Thymus (tissue), 11 donors: ENCODE data around the gene EMC10. TPM values are rescaled to one million over a fixed set of nuclear protein-coding genes. Genes with fewer than 3 reads are reported as not detected.
A peak's percentile ranks its signal among the peaks of the same experiment; 100 is the strongest.

ENCODE experiments used
- DNase-seq, 9 donors: peaks; one replicate each; pipeline ENCODE4 v3.0.0-alpha.2; 2013; ENCODE audit warnings: low spot score in 9 of 9, low read depth in 6 of 9, missing footprints in 1 of 9
- H3K27ac ChIP-seq, 2 donors: one replicate each; pipeline ENCODE4 v1.5.1; 2013; ENCODE audit warnings: control low read depth in 1 of 2, low read depth in 1 of 2, low read length in 1 of 2, mild to moderate bottlenecking in 1 of 2, moderate library complexity in 1 of 2
- H3K27me3 ChIP-seq, 2 donors: one replicate each; pipeline ENCODE4 v1.5.1; 2013; ENCODE audit warnings: low read length in 1 of 2; ENCODE audit not compliant: control insufficient read depth in 2 of 2, insufficient read depth in 1 of 2
- H3K36me3 ChIP-seq, 2 donors: one replicate each; pipeline ENCODE4 v1.5.1; 2013; ENCODE audit warnings: low read length in 1 of 2, mild to moderate bottlenecking in 1 of 2, moderate library complexity in 1 of 2; ENCODE audit not compliant: control insufficient read depth in 2 of 2, insufficient read depth in 2 of 2
- H3K4me1 ChIP-seq, 2 donors: one replicate each; pipeline ENCODE4 v1.5.1; 2013; ENCODE audit warnings: low read length in 2 of 2; ENCODE audit not compliant: control insufficient read depth in 2 of 2, insufficient read depth in 2 of 2
- H3K4me3 ChIP-seq, 2 donors: one replicate each; pipeline ENCODE4 v1.5.1; 2013; ENCODE audit warnings: low read length in 2 of 2, control low read depth in 1 of 2, mild to moderate bottlenecking in 1 of 2
- H3K9me3 ChIP-seq, 2 donors: one replicate each; pipeline ENCODE4 v1.5.1; 2013; ENCODE audit warnings: low read length in 1 of 2, mild to moderate bottlenecking in 1 of 2; ENCODE audit not compliant: control insufficient read depth in 2 of 2, insufficient read depth in 1 of 2
- WGBS: extraction: QIAGEN DNeasy Blood & Tissue Kit; methylation state at CpG from one replicate; pipeline ENCODE4 v1.1.7; 2013; 5-methylcytosine and 5-hydroxymethylcytosine counted together
- polyA plus RNA-seq: library from polyadenylated mRNA; stranded (reverse); fragments of 200-250 nt; gene quantifications from one replicate; pipeline ENCODE4 v1.2.3, GENCODE V29; 2013
- total RNA-seq: library from RNA; stranded (reverse); fragments of 120-200 nt; gene quantifications from one replicate; pipeline ENCODE4 v1.2.4, GENCODE V29; 2013
- donor health status: healthy.

EMC10 gene
- total and polyA plus RNA-seq, 2 donors: 49.9 to 62.6 TPM

DNA sequence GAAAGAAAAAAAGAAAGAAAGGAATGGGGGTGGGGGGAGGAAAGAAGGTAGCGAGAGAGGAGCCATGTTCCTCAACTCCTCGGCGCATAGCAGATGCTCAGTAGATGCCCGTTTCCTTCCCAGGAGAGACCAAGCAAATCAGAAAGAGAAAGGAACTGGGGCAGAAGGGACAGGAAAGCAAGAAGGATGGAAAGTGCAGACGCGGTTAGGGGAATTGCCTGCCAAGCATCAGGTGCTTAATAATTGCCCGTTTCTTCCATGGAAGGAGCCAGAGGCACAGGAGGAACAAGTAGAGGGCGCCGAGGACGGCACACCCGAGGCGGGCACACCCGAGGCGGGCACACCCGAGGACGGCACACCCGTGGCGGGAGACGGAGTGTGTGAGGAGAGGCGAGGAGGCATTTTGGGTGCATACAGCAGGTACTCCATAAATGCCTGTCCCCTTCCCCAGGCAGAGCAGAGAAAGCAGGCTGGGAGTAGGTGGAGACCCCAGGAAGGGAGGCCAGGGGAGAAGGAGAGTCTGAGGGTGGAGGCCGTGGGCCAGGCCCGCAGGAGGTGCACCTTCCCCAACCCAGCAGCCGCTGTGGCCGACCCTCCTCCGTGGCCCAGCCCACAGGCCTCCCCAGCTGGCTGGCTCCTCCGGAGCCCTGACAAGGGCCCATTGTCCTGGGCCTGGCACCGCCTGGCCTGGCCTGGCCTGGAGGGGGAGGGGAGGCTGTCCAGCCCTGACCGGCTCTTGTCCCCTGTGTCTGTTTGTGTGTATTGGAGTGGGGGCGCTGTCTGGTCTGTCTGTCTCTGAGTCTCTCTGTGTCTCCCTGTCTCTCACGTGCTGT, 20.1 kb downstream of the EMC10 start:
- Histone ChIP-seq H3K36me3 (no peaks in the 10 kb centered on the region), H3K4me3 (no peak overlapping the region), H3K4me1 (no peaks in the 10 kb centered on the region), H3K27ac (no peak overlapping the region), H3K9me3 (no peaks in the 10 kb centered on the region), H3K27me3 (peaks cover 0 to 49% of the 10 kb centered on the region in 2 donors)
- no peak for DNase-seq
- 93% methylated on average over 30 of the region's 30 CpGs for WGBS

DNA sequence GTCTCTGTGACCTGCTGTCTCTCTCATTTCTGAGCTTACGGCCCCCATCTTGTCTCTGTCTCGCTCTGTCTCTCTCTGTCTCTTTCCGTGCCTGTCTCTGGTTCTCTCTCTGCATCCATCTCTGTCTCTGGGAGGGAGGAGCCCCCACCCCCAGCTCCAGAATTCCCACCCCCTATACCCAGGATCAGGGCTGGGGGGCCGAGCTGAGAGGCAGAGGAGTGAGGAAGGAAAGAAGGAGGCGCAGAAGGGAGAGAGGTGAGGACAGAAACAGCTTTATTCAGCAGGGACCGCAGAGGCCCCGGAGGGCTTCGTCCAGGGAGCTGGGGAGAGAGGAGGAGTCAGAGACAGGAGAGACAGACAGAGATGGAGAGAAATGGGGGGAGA, 20.7 kb downstream of the EMC10 start:
- Histone ChIP-seq H3K4me1 (no peaks in the 10 kb centered on the region), H3K27ac (no peak overlapping the region), H3K36me3 (no peaks in the 10 kb centered on the region), H3K27me3 (peaks cover 0 to 44% of the 10 kb centered on the region in 2 donors), H3K4me3 (no peak overlapping the region), H3K9me3 (no peaks in the 10 kb centered on the region)
- 94% methylated on average over 8 of the region's 8 CpGs for WGBS
- DNase-seq: no peak

DNA sequence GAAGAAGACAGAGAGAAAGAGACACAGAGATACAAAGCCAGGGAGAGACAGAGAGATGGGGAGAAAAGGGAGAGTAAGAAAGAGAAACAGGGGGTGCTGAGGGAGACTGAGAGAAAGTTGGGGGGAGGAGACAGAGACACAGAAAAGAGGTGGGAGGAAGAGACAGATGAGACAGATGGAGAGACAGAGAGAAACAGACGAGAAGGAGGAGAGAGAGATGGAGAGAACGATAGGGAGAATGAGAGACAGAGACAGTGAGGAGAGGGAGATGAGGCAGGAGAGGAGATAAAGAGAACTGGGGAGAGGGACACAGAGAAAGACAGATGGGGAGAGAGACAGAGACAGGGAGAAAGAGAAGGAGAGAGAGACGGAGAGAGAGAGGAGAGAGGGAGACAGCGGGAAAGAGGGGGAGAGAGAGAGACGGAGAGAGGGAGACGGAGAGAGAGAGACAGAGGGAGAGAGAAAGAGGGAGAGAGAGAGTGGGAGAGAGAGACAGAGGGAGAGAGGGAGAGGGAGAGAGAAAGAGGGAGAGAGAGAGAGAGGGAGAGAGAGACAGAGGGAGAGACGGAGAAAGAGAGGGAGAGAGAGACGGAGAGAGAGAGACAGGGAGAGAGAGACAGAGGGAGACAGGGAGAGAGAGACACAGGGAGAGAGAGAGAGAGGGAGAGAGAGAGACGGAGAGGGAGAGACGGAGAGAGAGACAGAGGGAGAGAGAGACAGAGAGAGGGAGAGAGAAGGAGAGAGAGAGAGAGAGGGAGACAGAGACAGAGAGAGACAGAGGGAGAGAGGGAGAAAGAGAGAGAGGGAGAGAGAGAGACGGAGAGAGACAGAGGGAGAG, 22.1 kb downstream of the EMC10 start:
- H3K9me3 ChIP-seq: no peaks in the 10 kb centered on the region
- no peak overlapping the region for H3K27ac ChIP-seq
- WGBS: 90% methylated on average over 11 of the region's 11 CpGs
- DNase-seq: no peak
- no peaks in the 10 kb centered on the region for H3K36me3 ChIP-seq
- no peak overlapping the region for H3K4me3 ChIP-seq
- H3K27me3 ChIP-seq: peaks cover 0 to 34% of the 10 kb centered on the region in 2 donors
- H3K4me1 ChIP-seq: no peaks in the 10 kb centered on the region

DNA sequence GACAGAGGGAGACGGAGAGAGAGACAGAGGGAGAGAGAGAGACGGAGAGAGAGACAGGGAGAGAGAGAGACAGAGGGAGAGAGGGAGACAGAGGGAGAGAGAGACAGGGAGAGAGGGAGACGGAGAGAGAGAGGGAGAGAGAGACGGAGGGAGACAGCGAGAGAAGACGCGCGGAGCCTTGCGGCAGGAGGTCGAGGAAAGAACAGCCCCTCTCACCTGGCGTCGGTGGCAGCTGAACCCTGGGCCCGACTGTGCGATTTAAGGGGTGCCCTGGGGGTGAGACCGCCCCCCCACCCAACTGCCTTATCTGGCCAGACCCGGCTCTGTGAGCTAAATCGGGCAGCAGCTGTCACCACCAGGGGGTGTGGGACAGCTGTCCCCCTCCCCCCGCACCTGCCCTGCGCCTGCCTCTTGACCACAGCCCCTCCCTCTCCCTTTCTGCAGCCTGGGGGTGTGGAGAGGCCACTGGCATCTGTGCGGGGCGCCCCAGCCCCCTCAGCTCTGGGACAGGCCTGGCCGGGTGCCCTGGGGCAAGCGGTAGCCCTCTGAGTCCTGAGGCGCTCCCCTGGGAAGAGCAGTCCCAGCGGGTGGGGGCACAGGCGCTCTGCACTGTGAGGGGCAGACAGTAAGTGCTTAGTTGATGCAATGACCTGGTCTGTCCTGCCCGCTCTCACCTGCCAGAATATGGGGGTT, 23.9 kb downstream of the EMC10 start:
- no peaks in the 10 kb centered on the region for H3K9me3 ChIP-seq
- no peaks in the 10 kb centered on the region for H3K4me1 ChIP-seq
- H3K36me3 ChIP-seq: no peaks in the 10 kb centered on the region
- DNase-seq: peak in 1 of 9 donors; percentile 11
- 90% methylated on average over 27 of the region's 27 CpGs for WGBS
- no peak overlapping the region for H3K4me3 ChIP-seq
- H3K27ac ChIP-seq: no peak overlapping the region
- peaks cover 0 to 33% of the 10 kb centered on the region in 2 donors for H3K27me3 ChIP-seq

DNA sequence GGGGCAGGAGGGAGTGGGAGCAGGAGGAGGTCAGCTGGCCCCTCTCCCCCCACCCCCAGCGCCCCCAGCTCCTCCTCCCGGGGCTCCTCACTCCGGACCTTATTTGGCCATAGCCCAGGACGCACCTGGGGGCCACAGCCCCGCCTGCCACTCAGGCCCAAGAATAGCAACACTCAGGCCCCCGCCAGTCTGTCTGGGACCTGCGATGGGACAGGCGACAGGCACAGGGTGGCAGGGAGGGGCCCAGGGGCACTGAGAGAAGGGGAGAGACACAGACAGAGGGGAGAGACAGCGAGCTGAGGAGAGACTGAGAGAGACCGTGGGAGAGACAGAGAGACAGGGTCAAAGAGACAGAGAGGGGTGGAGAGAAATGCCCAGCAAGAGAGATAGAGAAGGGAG, 24.4 kb downstream of the EMC10 start:
- H3K4me1 ChIP-seq: no peaks in the 10 kb centered on the region
- no peak for DNase-seq
- H3K27ac ChIP-seq: no peak overlapping the region
- peaks cover 0 to 33% of the 10 kb centered on the region in 2 donors for H3K27me3 ChIP-seq
- H3K36me3 ChIP-seq: no peaks in the 10 kb centered on the region
- no peak overlapping the region for H3K4me3 ChIP-seq
- 84% methylated on average over 10 of the region's 10 CpGs for WGBS
- H3K9me3 ChIP-seq: no peaks in the 10 kb centered on the region

DNA sequence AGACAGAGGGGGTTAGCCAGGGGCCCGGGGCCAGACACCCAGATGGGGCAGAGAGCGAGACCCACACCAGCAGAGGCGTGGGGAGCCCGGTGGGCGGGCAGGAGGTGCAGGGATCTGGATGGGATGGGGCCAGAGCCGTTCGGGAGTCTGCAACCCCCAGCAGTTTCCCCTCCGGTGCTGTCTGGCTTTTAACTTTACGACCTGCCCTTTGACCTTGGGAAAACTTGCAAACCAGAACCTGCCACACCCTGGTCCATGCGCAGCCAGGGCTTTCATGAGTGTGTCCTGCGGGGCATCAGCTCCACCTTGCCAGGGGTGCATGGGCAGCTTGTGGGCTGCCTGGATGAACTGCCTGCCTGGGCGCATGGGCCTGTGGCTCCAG, 24.9 kb downstream of the EMC10 start:
- Histone ChIP-seq H3K27me3 (peaks cover 0 to 33% of the 10 kb centered on the region in 2 donors), H3K9me3 (no peaks in the 10 kb centered on the region), H3K36me3 (no peaks in the 10 kb centered on the region), H3K4me3 (no peak overlapping the region), H3K4me1 (no peaks in the 10 kb centered on the region), H3K27ac (no peak overlapping the region)
- WGBS: 94% methylated on average over 12 of the region's 12 CpGs
- no peak for DNase-seq

DNA sequence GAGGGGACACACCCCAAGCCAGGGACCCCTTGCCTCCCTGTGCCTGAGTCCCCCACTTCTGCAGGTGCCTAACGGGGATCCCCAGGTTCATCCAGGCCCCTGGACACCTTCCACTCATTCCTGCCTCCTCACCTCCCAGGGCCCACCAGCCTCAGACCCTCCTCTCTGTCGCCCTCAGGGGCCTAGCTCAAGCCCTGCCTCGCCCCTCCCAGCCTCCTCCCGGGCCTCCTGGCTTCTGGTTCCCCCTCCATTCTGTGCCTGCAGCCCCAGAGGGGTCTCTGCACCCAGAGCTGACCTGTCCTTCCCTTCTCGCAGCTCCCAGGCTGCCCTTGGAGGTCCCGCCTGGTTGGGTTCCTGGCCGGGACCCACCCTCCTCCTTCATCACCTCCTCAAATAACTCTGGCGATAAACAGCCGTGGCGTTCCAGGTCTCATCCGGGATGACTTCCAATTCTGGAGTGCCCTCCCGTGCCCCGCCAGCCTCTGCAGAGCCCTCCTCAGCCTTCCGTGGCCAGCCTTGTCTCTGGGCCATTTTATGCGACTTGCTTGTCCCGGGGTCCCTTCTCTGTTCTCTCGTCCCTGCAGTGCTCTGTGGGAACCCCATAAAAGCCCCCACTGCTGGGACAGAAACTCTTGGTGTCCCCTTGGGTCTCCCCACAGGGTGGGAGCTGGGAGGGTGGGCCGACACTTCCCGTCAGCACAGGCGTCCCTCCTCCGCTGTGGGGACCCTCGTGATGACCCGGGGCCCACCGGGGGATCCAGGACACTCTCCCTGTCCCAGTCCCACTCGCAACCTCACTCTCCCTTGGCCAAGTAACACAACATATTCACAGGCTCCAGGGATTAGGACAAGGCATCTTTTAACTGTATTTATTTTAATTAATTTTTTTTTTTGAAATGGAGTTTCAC, 25.5 kb downstream of the EMC10 start:
- H3K27me3 ChIP-seq: peaks cover 0 to 31% of the 10 kb centered on the region in 2 donors
- no peak for DNase-seq
- H3K4me3 ChIP-seq: no peak overlapping the region
- H3K4me1 ChIP-seq: no peaks in the 10 kb centered on the region
- no peaks in the 10 kb centered on the region for H3K36me3 ChIP-seq
- 94% methylated on average over 25 of the region's 25 CpGs for WGBS
- no peaks in the 10 kb centered on the region for H3K9me3 ChIP-seq
- no peak overlapping the region for H3K27ac ChIP-seq

DNA sequence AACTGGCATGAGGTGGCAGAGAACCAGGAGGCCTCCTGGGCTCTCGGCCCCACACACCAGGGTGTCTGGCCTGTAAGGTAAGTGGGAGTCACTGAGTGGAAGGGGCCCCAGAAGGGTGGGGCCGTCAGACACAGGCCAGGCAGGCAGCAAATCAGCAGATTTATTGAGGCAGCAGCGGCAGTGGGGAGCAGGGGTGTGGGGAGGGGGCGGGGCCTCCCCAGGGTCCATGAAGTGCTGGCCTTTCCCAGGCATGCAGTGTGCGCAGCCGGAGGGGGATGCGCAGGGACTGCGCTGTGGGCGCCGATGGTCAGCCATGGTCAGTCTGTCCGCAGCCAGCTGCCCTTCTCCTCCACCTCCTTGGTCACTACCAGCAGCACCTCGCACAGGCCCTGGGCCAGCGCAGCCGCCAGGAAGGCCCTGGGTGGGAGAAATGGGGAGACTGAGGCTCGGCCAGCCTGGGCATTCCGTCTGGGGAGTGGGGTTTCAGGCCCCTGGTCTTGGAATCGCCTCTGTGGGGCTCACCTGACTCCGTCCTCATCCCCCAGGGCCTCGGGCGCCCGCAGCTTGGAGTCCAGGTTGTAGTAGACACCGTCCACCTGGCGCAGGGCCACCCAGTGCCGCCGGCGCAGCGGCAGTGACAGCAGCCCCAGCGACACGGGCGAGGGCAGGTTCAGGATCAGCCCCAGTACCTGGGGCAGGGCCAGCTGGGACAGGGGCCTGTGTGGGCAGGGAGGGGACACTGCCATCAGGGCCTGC, 29.7 kb downstream of the EMC10 start:
- Histone ChIP-seq H3K36me3 (peaks cover 0 to 4% of the 10 kb centered on the region in 2 donors), H3K27me3 (peaks cover 0 to 5% of the 10 kb centered on the region in 2 donors), H3K27ac (no peak overlapping the region), H3K4me3 (no peak overlapping the region), H3K4me1 (peaks cover 3 to 8% of the 10 kb centered on the region in 2 donors), H3K9me3 (no peaks in the 10 kb centered on the region)
- WGBS: 97% methylated on average over 30 of the region's 30 CpGs
- no peak for DNase-seq
